ENCODE data around the gene TRIM58.

The TRIM58 gene

DNA sequence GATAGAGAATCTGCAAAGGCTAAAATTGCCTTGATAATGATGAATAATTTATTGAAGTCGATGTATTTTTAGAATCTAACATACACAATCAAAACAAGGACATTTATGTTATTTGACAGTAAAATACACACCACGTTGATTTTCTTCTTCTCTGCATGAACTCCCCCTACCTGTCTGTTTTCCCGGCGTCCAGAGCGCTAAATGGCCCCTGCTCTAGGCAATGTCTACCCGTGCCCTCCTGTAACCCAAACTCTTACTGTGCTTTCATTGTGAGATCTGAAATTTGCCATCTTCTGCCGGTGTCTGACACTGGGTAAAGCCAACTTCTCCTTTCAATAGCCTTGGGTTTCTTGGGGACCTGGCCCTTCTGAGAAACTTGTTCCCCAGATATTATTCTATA is 8.6 kb upstream of the TRIM58 start:
- Histone ChIP-seq H3K9ac (ENCODE audit: low read length) (no peak overlapping the region), H3K4me1 (ENCODE audit: control insufficient read depth, insufficient read depth, low read length) (no peaks in the 10 kb centered on the region), H3K4me3 (ENCODE audit: low read length) (no peak overlapping the region), H3K9me3 (ENCODE audit: control insufficient read depth, low read length) (no peaks in the 10 kb centered on the region), H3K27me3 (ENCODE audit: control insufficient read depth, insufficient read depth, low read length) (no peaks in the 10 kb centered on the region), H3K36me3 (ENCODE audit: control insufficient read depth, insufficient read depth, low read length) (no peaks in the 10 kb centered on the region)

DNA sequence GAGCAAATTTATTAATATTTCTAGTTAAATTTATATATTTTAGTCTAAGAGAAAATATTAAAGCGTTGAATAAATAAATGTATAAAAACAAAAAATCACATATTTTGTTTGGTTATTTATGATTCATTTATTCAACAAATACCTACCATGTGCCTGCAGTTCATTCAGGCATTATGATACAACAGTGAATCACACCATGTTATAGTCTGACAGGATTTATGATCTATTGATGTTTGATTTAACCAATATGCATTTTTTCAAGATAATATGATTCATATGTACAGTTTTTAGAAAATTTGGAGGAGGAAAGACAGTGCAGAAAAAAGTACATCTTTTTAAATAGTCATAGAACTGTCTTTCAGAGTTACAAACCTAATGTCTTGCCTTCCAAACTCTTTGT is 7.4 kb upstream of the TRIM58 start:
- no peak overlapping the region for H3K4me3 ChIP-seq (ENCODE audit: low read length)
- H3K9me3 ChIP-seq (ENCODE audit: control insufficient read depth, low read length) = no peaks in the 10 kb centered on the region
- no peak overlapping the region for H3K9ac ChIP-seq (ENCODE audit: low read length)
- no peaks in the 10 kb centered on the region for H3K36me3 ChIP-seq (ENCODE audit: control insufficient read depth, insufficient read depth, low read length)
- H3K4me1 ChIP-seq (ENCODE audit: control insufficient read depth, insufficient read depth, low read length) = no peaks in the 10 kb centered on the region
- no peaks in the 10 kb centered on the region for H3K27me3 ChIP-seq (ENCODE audit: control insufficient read depth, insufficient read depth, low read length)

DNA sequence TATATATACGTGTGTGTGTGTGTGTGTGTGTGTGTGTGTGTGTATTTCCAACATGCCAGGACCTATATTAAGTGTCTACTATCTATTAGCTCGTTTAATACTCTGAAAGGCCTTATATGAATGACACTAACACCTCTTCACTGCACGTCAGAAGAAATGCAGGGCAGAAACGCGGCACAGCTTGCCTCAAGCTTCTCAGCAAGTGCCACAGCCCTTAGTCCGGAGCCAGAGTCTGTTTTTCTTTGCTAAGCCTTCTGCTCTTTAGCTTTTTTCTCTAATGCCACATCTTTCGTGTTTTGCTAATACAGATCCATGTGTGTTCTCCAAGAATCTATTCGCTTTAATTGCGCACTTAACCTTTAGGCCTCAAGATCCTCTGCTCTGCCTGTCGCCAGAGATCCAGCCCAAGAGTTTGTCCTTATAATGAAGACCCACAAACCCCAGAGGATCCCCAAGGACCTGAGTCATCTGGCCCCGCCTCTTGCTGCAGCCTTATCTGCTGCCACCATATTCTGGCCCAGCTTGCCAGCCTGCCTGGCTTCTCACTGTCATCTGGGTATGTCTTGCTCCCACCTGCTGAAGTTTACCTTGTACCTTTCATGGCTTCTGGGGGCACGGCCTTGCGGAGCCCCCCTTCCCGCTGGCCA is 2.0 kb upstream of the TRIM58 start:
- Histone ChIP-seq H3K4me3 (ENCODE audit: low read length) (no peak overlapping the region), H3K9me3 (ENCODE audit: control insufficient read depth, low read length) (no peaks in the 10 kb centered on the region), H3K27me3 (ENCODE audit: control insufficient read depth, insufficient read depth, low read length) (no peaks in the 10 kb centered on the region), H3K36me3 (ENCODE audit: control insufficient read depth, insufficient read depth, low read length) (no peaks in the 10 kb centered on the region), H3K9ac (ENCODE audit: low read length) (no peak overlapping the region), H3K4me1 (ENCODE audit: control insufficient read depth, insufficient read depth, low read length) (no peaks in the 10 kb centered on the region)

DNA sequence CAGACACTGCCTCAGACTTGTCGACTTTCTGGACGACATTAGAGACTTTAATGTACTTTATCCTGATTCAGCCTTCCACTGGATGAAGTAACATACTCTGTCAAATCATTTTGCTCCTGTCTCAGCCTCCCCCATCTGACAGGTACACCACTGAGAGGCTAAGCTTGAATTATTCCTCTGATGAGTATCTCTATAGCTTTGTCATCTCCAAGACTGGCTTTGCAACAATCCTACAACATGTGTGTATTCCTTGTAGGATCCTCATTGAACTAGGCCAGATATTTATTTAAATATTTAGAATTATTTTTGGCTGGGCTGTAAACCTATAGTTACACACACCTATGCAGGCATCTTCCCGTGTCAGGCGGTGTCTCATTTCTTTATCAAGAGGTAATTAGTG is 1.1 kb upstream of the TRIM58 start:
- no peak overlapping the region for H3K4me3 ChIP-seq (ENCODE audit: low read length)
- H3K4me1 ChIP-seq (ENCODE audit: control insufficient read depth, insufficient read depth, low read length) = no peaks in the 10 kb centered on the region
- no peak overlapping the region for H3K9ac ChIP-seq (ENCODE audit: low read length)
- H3K9me3 ChIP-seq (ENCODE audit: control insufficient read depth, low read length) = no peaks in the 10 kb centered on the region
- H3K27me3 ChIP-seq (ENCODE audit: control insufficient read depth, insufficient read depth, low read length) = no peaks in the 10 kb centered on the region
- H3K36me3 ChIP-seq (ENCODE audit: control insufficient read depth, insufficient read depth, low read length) = no peaks in the 10 kb centered on the region

DNA sequence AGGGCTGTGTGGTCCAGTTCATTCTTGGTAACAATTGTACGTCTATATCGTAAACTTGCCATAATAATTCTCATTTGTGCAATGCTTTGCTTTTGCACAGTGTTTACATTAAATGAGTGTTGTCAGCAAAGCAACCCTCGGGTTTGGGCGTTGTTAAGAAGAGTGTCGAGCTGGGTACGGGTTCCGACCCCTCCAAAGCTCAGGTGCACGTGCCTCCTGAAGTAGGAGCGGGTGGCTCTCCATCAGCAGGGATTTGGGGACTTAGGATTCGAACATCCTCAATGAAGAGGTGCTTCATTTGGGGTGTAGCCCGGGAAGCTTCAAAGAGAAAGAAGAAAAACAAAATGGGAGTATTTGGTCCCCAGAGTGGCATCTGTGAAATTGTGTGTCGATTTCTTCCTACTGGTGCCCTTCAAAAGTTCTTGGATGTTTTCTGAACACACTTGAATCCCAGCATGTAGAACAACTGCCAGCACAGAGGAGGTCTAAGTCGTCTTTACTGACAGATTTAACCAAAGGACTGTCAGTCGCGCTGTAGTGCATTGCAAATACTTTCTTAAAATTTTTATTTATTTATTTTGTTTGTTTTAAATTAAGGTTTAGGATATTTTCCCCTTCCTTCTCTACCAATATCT is 1.1 kb downstream of the TRIM58 start:
- Histone ChIP-seq H3K4me3 (ENCODE audit: low read length) (no peak overlapping the region), H3K9me3 (ENCODE audit: control insufficient read depth, low read length) (no peaks in the 10 kb centered on the region), H3K27me3 (ENCODE audit: control insufficient read depth, insufficient read depth, low read length) (no peaks in the 10 kb centered on the region), H3K9ac (ENCODE audit: low read length) (no peak overlapping the region), H3K4me1 (ENCODE audit: control insufficient read depth, insufficient read depth, low read length) (no peaks in the 10 kb centered on the region), H3K36me3 (ENCODE audit: control insufficient read depth, insufficient read depth, low read length) (no peaks in the 10 kb centered on the region)

DNA sequence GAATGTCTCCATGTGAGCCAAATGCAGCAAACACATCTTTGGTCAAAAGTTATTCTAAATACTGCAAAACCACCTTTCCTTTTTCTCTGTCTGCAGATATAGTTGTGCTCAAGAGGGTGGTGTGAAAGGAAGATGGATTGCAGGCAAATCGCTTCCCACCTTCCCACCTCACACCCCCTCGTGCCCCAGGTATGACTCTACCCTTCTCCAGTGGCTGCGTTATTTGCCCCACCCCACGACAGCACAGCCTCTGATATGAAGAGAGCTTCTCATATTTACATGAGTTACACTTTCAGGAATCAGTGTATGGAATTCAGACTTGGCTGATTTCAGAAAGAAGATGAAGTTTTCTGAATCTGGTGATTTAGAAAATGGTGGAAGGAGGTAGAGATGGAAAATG is 5.8 kb downstream of the TRIM58 start:
- no peaks in the 10 kb centered on the region for H3K4me1 ChIP-seq (ENCODE audit: control insufficient read depth, insufficient read depth, low read length)
- H3K36me3 ChIP-seq (ENCODE audit: control insufficient read depth, insufficient read depth, low read length) = no peaks in the 10 kb centered on the region
- H3K4me3 ChIP-seq (ENCODE audit: low read length) = no peak overlapping the region
- no peak overlapping the region for H3K9ac ChIP-seq (ENCODE audit: low read length)
- no peaks in the 10 kb centered on the region for H3K9me3 ChIP-seq (ENCODE audit: control insufficient read depth, low read length)
- no peaks in the 10 kb centered on the region for H3K27me3 ChIP-seq (ENCODE audit: control insufficient read depth, insufficient read depth, low read length)

DNA sequence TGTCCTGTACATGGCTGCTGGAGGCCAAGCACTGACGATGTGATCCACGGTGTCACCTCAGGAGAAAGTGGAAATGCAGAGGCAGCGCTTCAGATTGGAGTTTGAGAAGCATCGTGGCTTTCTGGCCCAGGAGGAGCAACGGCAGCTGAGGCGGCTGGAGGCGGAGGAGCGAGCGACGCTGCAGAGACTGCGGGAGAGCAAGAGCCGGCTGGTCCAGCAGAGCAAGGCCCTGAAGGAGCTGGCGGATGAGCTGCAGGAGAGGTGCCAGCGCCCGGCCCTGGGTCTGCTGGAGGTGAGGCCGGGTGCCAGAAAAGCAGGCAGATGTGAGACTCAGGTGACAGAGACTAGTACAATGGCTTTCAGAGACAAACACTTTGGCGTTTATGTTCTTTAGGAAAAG is 7.7 kb downstream of the TRIM58 start:
- no peak overlapping the region for H3K4me3 ChIP-seq (ENCODE audit: low read length)
- no peaks in the 10 kb centered on the region for H3K9me3 ChIP-seq (ENCODE audit: control insufficient read depth, low read length)
- no peaks in the 10 kb centered on the region for H3K27me3 ChIP-seq (ENCODE audit: control insufficient read depth, insufficient read depth, low read length)
- H3K9ac ChIP-seq (ENCODE audit: low read length) = no peak overlapping the region
- no peaks in the 10 kb centered on the region for H3K4me1 ChIP-seq (ENCODE audit: control insufficient read depth, insufficient read depth, low read length)
- H3K36me3 ChIP-seq (ENCODE audit: control insufficient read depth, insufficient read depth, low read length) = no peaks in the 10 kb centered on the region

DNA sequence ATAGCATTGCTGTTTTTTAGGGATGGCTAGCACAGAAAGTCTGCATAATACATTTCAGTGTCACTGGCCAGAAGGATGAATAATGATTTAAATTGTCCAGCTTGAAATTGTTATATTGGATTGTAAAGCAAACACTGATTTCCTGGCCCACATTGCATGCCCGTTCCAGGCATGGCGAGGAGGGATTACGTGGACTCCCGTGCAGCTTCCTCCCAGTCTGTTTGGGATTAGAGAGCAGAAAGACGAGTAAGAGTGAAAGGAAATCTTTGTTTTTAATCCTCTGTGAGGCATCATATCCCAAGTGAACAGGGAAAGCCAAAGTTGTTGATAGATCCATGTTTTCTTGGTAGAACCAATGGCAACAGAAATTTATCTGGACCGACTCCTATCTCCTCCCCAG is 8.4 kb downstream of the TRIM58 start:
- Histone ChIP-seq H3K27me3 (ENCODE audit: control insufficient read depth, insufficient read depth, low read length) (no peaks in the 10 kb centered on the region), H3K4me3 (ENCODE audit: low read length) (no peak overlapping the region), H3K9me3 (ENCODE audit: control insufficient read depth, low read length) (no peaks in the 10 kb centered on the region), H3K9ac (ENCODE audit: low read length) (no peak overlapping the region), H3K36me3 (ENCODE audit: control insufficient read depth, insufficient read depth, low read length) (no peaks in the 10 kb centered on the region), H3K4me1 (ENCODE audit: control insufficient read depth, insufficient read depth, low read length) (no peaks in the 10 kb centered on the region)

DNA sequence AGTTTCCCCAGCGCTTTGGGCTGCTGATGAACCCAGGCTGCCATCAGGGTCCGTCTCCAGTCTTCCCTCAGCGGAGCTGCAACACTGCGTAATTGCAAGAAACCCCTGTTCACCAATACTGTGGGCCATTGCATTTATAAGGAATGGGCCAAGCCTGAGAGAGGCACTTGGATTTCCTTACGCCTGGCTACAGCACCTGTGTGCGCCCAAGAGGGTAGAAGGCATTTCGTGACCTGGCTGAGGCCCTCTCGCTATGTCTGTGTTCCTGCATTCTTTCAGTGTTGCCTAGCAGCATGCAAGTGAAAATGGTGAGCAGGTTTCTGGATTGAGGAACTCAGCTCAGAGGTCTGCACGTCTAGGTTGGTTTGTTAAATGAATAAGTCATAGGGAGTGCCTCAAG is 26.4 kb downstream of the TRIM58 start:
- Histone ChIP-seq H3K36me3 (ENCODE audit: control insufficient read depth, insufficient read depth, low read length) (no peaks in the 10 kb centered on the region), H3K9me3 (ENCODE audit: control insufficient read depth, low read length) (no peaks in the 10 kb centered on the region), H3K4me3 (ENCODE audit: low read length) (no peak overlapping the region), H3K4me1 (ENCODE audit: control insufficient read depth, insufficient read depth, low read length) (no peaks in the 10 kb centered on the region), H3K9ac (ENCODE audit: low read length) (no peak overlapping the region), H3K27me3 (ENCODE audit: control insufficient read depth, insufficient read depth, low read length) (no peaks in the 10 kb centered on the region)

DNA sequence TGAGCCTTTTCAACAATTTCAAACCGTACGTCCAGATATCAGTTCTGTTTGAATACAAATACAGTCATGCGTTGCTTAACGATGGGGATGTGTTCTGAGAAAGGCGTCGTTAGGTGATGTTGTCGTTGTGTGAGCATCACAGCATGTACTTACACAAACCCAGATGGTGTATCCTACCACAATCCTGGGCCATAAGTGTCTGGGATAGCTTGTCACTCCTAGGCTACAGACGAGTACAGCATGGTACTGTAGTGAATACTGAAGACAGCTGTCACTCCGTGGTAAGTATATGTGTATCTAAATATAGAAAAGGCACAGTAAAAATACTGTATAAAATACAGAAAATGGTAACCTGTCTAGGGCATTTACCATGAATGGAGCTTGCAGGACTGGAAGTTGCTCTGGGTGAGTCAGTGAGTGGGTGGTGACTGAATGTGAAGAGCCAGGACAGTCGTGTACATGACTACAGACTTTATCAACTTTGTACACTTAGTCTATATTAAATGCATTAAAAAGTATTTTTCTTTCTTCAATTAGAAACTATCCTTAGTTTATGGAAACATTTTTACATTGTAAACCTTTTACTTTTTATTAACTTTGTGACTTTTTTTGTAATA is 27.9 kb downstream of the TRIM58 start:
- no peak overlapping the region for H3K4me3 ChIP-seq (ENCODE audit: low read length)
- no peaks in the 10 kb centered on the region for H3K36me3 ChIP-seq (ENCODE audit: control insufficient read depth, insufficient read depth, low read length)
- H3K27me3 ChIP-seq (ENCODE audit: control insufficient read depth, insufficient read depth, low read length) = no peaks in the 10 kb centered on the region
- H3K9ac ChIP-seq (ENCODE audit: low read length) = no peak overlapping the region
- no peaks in the 10 kb centered on the region for H3K4me1 ChIP-seq (ENCODE audit: control insufficient read depth, insufficient read depth, low read length)
- no peaks in the 10 kb centered on the region for H3K9me3 ChIP-seq (ENCODE audit: control insufficient read depth, low read length)

DNA sequence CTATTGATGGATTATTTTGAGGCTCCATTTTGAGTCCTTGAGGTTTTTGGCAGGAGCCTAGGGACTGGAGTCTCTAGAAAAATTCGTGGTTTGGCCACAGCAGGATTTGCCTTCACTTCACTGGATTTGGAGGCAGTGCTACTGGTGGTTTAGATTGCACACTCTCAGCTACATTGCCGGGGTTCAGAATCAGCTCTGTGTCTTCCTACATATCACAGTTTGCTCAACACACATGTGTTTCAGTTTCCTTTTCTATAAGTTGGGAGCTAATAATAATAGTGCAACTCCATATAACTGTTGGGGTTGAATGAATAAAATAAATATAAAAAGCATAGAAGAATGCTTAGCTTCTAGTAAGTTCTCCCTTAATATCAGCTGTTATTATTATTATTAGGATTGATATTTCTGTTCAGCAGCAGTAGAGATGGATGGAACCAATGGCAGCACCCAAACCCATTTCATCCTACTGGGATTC is 38.2 kb downstream of the TRIM58 start, which contains the start of gene OR2W3:
Gene OR2W3 (plus strand): TSS at position 425 of the 475 bp plus-strand sequence. CDS start 0 bp downstream, at position 425.
- Histone ChIP-seq H3K4me3 (ENCODE audit: low read length) (no peak within 1 kb of the TSS), H3K27me3 (ENCODE audit: control insufficient read depth, insufficient read depth, low read length) (no peaks in the 10 kb centered on the region), H3K9me3 (ENCODE audit: control insufficient read depth, low read length) (no peaks in the 10 kb centered on the region), H3K9ac (ENCODE audit: low read length) (no peak within 1 kb of the TSS), H3K36me3 (ENCODE audit: control insufficient read depth, insufficient read depth, low read length) (no peaks in the 10 kb centered on the region), H3K4me1 (ENCODE audit: control insufficient read depth, insufficient read depth, low read length) (no peaks in the 10 kb centered on the region)

DNA sequence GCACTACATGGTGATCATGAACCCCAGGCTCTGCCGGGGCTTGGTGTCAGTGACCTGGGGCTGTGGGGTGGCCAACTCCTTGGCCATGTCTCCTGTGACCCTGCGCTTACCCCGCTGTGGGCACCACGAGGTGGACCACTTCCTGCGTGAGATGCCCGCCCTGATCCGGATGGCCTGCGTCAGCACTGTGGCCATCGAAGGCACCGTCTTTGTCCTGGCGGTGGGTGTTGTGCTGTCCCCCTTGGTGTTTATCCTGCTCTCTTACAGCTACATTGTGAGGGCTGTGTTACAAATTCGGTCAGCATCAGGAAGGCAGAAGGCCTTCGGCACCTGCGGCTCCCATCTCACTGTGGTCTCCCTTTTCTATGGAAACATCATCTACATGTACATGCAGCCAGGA is 39.0 kb downstream of the TRIM58 start:
- H3K9ac ChIP-seq (ENCODE audit: low read length) = no peak overlapping the region
- H3K9me3 ChIP-seq (ENCODE audit: control insufficient read depth, low read length) = no peaks in the 10 kb centered on the region
- H3K4me1 ChIP-seq (ENCODE audit: control insufficient read depth, insufficient read depth, low read length) = no peaks in the 10 kb centered on the region
- H3K27me3 ChIP-seq (ENCODE audit: control insufficient read depth, insufficient read depth, low read length) = no peaks in the 10 kb centered on the region
- no peaks in the 10 kb centered on the region for H3K36me3 ChIP-seq (ENCODE audit: control insufficient read depth, insufficient read depth, low read length)
- H3K4me3 ChIP-seq (ENCODE audit: low read length) = no peak overlapping the region

All from mucosa of stomach (tissue), 1 donor.